DOHH2 (cell line): Measurements from ENCODE around the gene ANKRD36C.
"Not testable (repeated sequence)": the region's sequence is repeated elsewhere in the genome, so short reads cannot be mapped to it uniquely, and the experiment has no call there.

Experiments
- CTCF ChIP-seq: fragments of 200-600 bp; sonication (generic); IDR thresholded peaks from one replicate; pipeline ENCODE4 v1.5.1; 2014; ENCODE audit warnings: antibody characterized with exemption, mild to moderate bottlenecking, low read depth, low read length; ENCODE audit not compliant: poor library complexity, severe bottlenecking
- EZH2phosphoT487 ChIP-seq: fragments of 200-600 bp; sonication (generic); IDR thresholded peaks from 2 replicates; pipeline ENCODE4 v1.6.1; 2017; ENCODE audit warnings: borderline replicate concordance, mild to moderate bottlenecking, antibody characterized with exemption, low read length, moderate library complexity, mixed read lengths

- TF ChIP-seq CTCF, EZH2phosphoT487: not testable (repeated sequence)
These were observed 19.5 kb upstream of the ANKRD36C start for GRCh38 chr2:96011129-96011455.
